ENCODE data around the gene BRMS1L. TPM values are rescaled to one million over a fixed set of nuclear protein-coding genes. Genes with fewer than 3 reads are reported as not detected.

Gene BRMS1L
- total and polyA plus RNA-seq, 9 of the 15 experiments (the other 6 are each of a cell fraction or from before 2014, with no cell fraction given), result 1.2 to 4.7 (median 3.3) TPM

DNA sequence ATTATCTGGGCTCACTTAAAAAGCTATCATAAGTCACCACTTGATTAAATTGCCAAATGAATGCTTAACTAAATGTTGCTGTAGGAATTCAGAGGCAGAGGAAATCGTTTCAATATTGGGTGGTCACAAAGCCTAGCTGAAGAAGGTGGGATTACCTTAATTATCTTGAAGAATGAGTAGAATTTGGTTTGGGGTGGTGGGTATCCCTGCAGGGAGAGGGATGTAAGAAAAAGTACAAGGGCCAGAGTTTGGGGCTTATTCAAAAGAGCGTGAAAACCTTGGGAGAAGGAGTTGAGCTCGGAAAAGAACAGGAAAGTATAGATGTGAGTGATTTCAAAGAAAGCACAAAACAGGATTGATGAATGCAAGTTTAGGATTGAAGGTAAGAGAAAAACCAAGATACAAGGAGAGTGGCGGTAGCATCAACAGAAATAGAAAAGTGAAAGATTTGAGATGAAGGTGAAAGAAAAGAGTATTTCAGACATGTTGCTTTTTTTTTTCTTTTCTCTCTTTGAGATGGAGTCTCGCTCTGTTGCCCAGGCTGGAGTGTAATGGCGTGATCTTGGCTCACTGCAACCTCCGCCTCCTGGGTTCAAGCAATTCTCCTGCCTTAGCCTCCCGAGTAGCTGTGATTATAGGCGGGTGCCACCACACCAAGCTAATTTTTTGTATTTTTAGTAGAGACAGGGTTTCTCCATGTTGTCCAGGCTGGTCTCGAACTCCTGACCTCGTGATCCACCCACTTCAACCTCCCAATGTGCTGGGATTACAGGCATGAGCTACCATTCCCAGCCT, 1.7 kb downstream of the BRMS1L start:
- Histone ChIP-seq H2AFZ (ENCODE audit: low read depth, low read length) (no peak overlapping the region), H3K9ac (ENCODE audit: insufficient read depth in 1 of 2, low read depth in 2 of 2, low read length in 2 of 2) (no peak overlapping the region), H3K9me3 (replicated peaks; ENCODE audit: control insufficient read depth, insufficient read depth, low read depth, low read length) (no peaks in the 10 kb centered on the region), H3K27ac (ENCODE audit: extremely low read depth, low read depth, low read length) (no peak overlapping the region), H3K4me3 (no peak overlapping the region), H3K4me2 (ENCODE audit: insufficient read depth, low read length) (no peak overlapping the region), H3K36me3 (ENCODE audit: control insufficient read depth, insufficient read depth, low read length) (peaks cover 8% of the 10 kb centered on the region; the same call in 1 of the 3 replicates), H3K27me3 (ENCODE audit: control insufficient read depth in 2 of 2, insufficient read depth in 2 of 2, low read length in 2 of 2) (no peaks in the 10 kb centered on the region), H3K4me1 (replicated peaks in 1 of 2; ENCODE audit: control insufficient read depth in 2 of 2, insufficient read depth in 2 of 2, low read length in 2 of 2) (peaks cover 3% of the 10 kb centered on the region in 2 experiments; a peak in 2 of 5 replicates), H3K79me2 (ENCODE audit: control insufficient read depth, insufficient read depth, low read length) (peaks cover 10% of the 10 kb centered on the region; the same call in 2 of the 3 replicates), H4K20me1 (replicated peaks; ENCODE audit: control insufficient read depth, insufficient read depth, low read length) (no peaks in the 10 kb centered on the region), H3K9me1 (ENCODE audit: control insufficient read depth, insufficient read depth, low read length) (no peaks in the 10 kb centered on the region)
- FAIRE-seq (no peak), DNase-seq (ENCODE audit: extremely low read depth in 1 of 4, low spot score in 3 of 4) (no peak), ATAC-seq (no peak)
- 66% methylated on average over 7 of the region's 11 CpGs for WGBS (ENCODE audit: insufficient coverage, low coverage, missing lambda C conversion rate)
- ChIA-PET CTCF (ENCODE audit: low intra/inter-chr PET ratio) (no interaction called here), POLR2A (no interaction called here)
- no peak for TF ChIP-seq XRCC3 (IDR thresholded peaks at IDR 0.05)
- TF ChIP-seq NFIC (IDR thresholded peaks at IDR 0.05), result no peak
- TF ChIP-seq EWSR1 (IDR thresholded peaks at IDR 0.05; ENCODE audit: borderline replicate concordance, low read depth, partially characterized antibody), result no peak
- no peak for TF ChIP-seq SMAD3 (CRISPR knock-in tag; conservative IDR thresholded peaks at IDR 0.05)
- TF ChIP-seq CHCHD3 (CRISPR knock-in tag; IDR thresholded peaks at IDR 0.05), result no peak
- TF ChIP-seq ZNF668 (CRISPR knock-in tag; IDR thresholded peaks at IDR 0.05), result no peak
- TF ChIP-seq, protein P1, sequence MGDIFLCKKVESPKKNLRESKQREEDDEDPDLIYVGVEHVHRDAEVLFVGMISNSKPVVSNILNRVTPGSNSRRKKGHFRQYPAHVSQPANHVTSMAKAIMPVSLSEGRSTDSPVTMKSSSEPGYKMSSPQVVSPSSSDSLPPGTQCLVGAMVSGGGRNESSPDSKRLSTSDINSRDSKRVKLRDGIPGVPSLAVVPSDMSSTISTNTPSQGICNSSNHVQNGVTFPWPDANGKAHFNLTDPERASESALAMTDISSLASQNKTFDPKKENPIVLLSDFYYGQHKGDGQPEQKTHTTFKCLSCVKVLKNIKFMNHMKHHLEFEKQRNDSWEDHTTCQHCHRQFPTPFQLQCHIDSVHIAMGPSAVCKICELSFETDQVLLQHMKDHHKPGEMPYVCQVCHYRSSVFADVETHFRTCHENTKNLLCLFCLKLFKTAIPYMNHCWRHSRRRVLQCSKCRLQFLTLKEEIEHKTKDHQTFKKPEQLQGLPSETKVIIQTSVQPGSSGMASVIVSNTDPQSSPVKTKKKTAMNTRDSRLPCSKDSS (IDR thresholded peaks at IDR 0.05; ENCODE audit: low read depth, partially characterized antibody), result no peak
- no peak for TF ChIP-seq TEAD4 (IDR thresholded peaks at IDR 0.05; ENCODE audit: low read length)
- no peak for TF ChIP-seq TEAD4 (CRISPR knock-in tag; IDR thresholded peaks at IDR 0.05; ENCODE audit: borderline replicate concordance)
- TF ChIP-seq, protein P2, sequence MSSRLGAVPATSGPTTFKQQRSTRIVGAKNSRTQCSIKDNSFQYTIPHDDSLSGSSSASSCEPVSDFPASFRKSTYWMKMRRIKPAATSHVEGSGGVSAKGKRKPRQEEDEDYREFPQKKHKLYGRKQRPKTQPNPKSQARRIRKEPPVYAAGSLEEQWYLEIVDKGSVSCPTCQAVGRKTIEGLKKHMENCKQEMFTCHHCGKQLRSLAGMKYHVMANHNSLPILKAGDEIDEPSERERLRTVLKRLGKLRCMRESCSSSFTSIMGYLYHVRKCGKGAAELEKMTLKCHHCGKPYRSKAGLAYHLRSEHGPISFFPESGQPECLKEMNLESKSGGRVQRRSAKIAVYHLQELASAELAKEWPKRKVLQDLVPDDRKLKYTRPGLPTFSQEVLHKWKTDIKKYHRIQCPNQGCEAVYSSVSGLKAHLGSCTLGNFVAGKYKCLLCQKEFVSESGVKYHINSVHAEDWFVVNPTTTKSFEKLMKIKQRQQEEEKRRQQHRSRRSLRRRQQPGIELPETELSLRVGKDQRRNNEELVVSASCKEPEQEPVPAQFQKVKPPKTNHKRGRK (tag; IDR thresholded peaks at IDR 0.05), result no peak
- no peak for TF ChIP-seq KAT7 (CRISPR knock-in tag; IDR thresholded peaks at IDR 0.05; ENCODE audit: borderline replicate concordance)
- TF ChIP-seq ZNF780A (CRISPR knock-in tag; IDR thresholded peaks at IDR 0.05), result no peak
- TF ChIP-seq RFX1 (IDR thresholded peaks at IDR 0.05), result no peak
- intact Hi-C loops (cut with micrococcal nuclease) (loop anchor here (10.0 kb wide), 1 partner anchor 293 kb away; the partner anchor contains the start of gene INSM2), in situ Hi-C loops (cut with MboI) (loop anchor here (25.0 kb wide), 1 partner anchor 1334 kb away; the partner anchor contains the start of gene SLC25A21)
- no TSS peak for BruUV-seq (replicated peaks)

Measured in K562 (cell line).